HepG2 (cell line): Measurements from ENCODE around the gene GBX1.

Source experiments
- FOXA1 ChIP-seq, 2 experiments: fragments of 450-650 bp in 1 of 2; sonication (generic) in 1 of 2; formaldehyde crosslinking in 1 of 2; IDR thresholded peaks; 2 replicates each; pipeline versions ENCODE4 v1.4.0 to v1.6.1; 2016 to 2020; ENCODE audit warnings: missing genetic modification reagents in 1 of 2
- FOXA3 ChIP-seq: IDR thresholded peaks from 2 replicates; pipeline ENCODE4 v1.6.1; 2016; ENCODE audit warnings: missing genetic modification reagents, missing compliant biosample characterization
- GABPA ChIP-seq, 2 experiments: IDR thresholded peaks; 2 replicates each; pipeline ENCODE4 v1.6.1; 2011 to 2016; ENCODE audit warnings: low read depth in 2 of 2, low read length in 1 of 2, missing biosample characterization in 1 of 2, missing genetic modification characterization in 1 of 2
- MYC ChIP-seq: sonication (generic); formaldehyde crosslinking; IDR thresholded peaks from 2 replicates; pipeline ENCODE4 v1.9.0; 2021; ENCODE audit warnings: missing genetic modification reagents, borderline replicate concordance
- NR2F1 ChIP-seq, 2 experiments: fragments of 450-650 bp in 1 of 2; formaldehyde crosslinking in 1 of 2; IDR thresholded peaks; 2 replicates each; pipeline versions ENCODE4 v1.5.0 to v1.6.1; 2016 to 2020; ENCODE audit warnings: mild to moderate bottlenecking in 1 of 2, missing compliant biosample characterization in 1 of 2, missing genetic modification reagents in 1 of 2, moderate library complexity in 1 of 2
- RCOR2 ChIP-seq: IDR thresholded peaks from 2 replicates; pipeline ENCODE4 v1.6.1; 2016; ENCODE audit warnings: missing biosample characterization, missing genetic modification reagents
- TCF12 ChIP-seq, 2 experiments: fragments of 450-650 bp in 1 of 2; sonication (generic) in 1 of 2; formaldehyde crosslinking in 1 of 2; IDR thresholded peaks; 2 replicates each; pipeline versions ENCODE4 v1.6.1 to v1.8.0; 2017 to 2022; ENCODE audit warnings: antibody characterized with exemption in 1 of 2, mild to moderate bottlenecking in 1 of 2, missing genetic modification reagents in 1 of 2, moderate library complexity in 1 of 2
- ZNF274 ChIP-seq: sonication (generic); formaldehyde crosslinking; IDR thresholded peaks from 2 replicates; pipeline ENCODE4 v1.5.1; 2020; ENCODE audit warnings: mild to moderate bottlenecking, missing genetic modification reagents
- ZSCAN30 ChIP-seq: sonication (generic); formaldehyde crosslinking; IDR thresholded peaks from 2 replicates; pipeline ENCODE4 v1.5.0; 2020; ENCODE audit warnings: mild to moderate bottlenecking, missing genetic modification reagents

DNA sequence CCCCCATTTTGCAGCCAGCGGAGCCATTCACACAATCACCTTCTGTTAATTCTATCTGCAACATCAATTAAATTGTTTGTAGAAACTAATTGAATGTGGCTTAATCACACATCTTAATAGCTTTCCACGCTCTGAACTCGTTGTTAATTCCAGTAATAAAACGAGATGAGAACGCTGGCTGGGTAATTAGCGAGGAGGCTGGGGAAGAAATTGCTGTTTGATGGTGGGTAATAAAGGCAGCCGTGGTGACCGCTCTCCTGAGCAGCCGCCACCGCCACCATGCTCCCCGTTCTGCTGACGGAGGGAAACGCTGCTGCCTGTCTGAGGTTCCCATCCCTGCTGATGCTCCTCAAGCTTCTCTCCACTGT lies 36.3 kb downstream of the GBX1 start:
- TF ChIP-seq FOXA3 (CRISPR knock-in tag) (no peak), GABPA (IDR thresholded peaks at IDR 0.05; ENCODE audit: low read depth, low read length) (no peak), GABPA (CRISPR knock-in tag; IDR thresholded peaks at IDR 0.05; ENCODE audit: low read depth) (no peak), TCF12 (IDR thresholded peaks at IDR 0.05) (no peak), TCF12 (CRISPR knock-in tag; IDR thresholded peaks at IDR 0.05) (no peak), RCOR2 (CRISPR knock-in tag) (no peak), ZNF274 (CRISPR knock-in tag) (no peak), NR2F1 (CRISPR knock-in tag; IDR thresholded peaks at IDR 0.05) (no peak), FOXA1 (IDR thresholded peaks at IDR 0.05) (no peak), FOXA1 (CRISPR knock-in tag; IDR thresholded peaks at IDR 0.05) (no peak), MYC (no peak), ZSCAN30 (CRISPR knock-in tag) (no peak)
